CD14-positive monocyte (primary cell): ENCODE results near the gene DESI1. TPM values are rescaled to one million over a fixed set of nuclear protein-coding genes. Genes with fewer than 3 reads are reported as not detected.
A peak's percentile ranks its signal among the peaks of the same experiment; 100 is the strongest.

ENCODE experiments used
- DNase-seq, 3 donors: peaks; one replicate each; pipeline ENCODE4 v3.0.0-alpha.2; 2011 to 2022
- H2AFZ ChIP-seq: 2 replicates; pipeline ENCODE4 v1.6.0; 2012; ENCODE audit warnings: mild to moderate bottlenecking, low read depth, low read length, inconsistent platforms; ENCODE audit not compliant: insufficient read depth, poor library complexity, severe bottlenecking
- H3K27ac ChIP-seq, 2 donors: 1 replicate in 1 of 2; 2 replicates in 1 of 2; pipeline ENCODE4 v1.5.1; 2012 to 2013; ENCODE audit warnings: low read length in 2 of 2, control low read depth in 1 of 2, inconsistent platforms in 1 of 2, low read depth in 1 of 2, mild to moderate bottlenecking in 1 of 2
- H3K27me3 ChIP-seq, 2 donors: one replicate each; pipeline versions ENCODE4 v1.6.0 to v1.6.1; 2011 to 2013; ENCODE audit warnings: low read length in 2 of 2; ENCODE audit not compliant: control insufficient read depth in 2 of 2, insufficient read depth in 2 of 2
- H3K36me3 ChIP-seq, 2 donors: replicated peaks in 1 of 2; 1 replicate in 1 of 2; 2 replicates in 1 of 2; pipeline versions ENCODE4 v1.5.1 to v1.6.1; 2012 to 2013; ENCODE audit warnings: low read length in 2 of 2, control low read depth in 1 of 2, inconsistent platforms in 1 of 2, mild to moderate bottlenecking in 1 of 2; ENCODE audit not compliant: insufficient read depth in 2 of 2, control insufficient read depth in 1 of 2
- H3K4me1 ChIP-seq, 2 donors: 1 replicate in 1 of 2; 2 replicates in 1 of 2; pipeline versions ENCODE4 v1.5.1 to v1.6.1; 2012 to 2013; ENCODE audit warnings: low read length in 2 of 2, control low read depth in 1 of 2, inconsistent platforms in 1 of 2, mild to moderate bottlenecking in 1 of 2, moderate library complexity in 1 of 2; ENCODE audit not compliant: insufficient read depth in 2 of 2, control insufficient read depth in 1 of 2
- H3K4me2 ChIP-seq: replicated peaks from 2 replicates; pipeline ENCODE3; 2012; ENCODE audit warnings: low read length, moderate library complexity, mild to moderate bottlenecking; ENCODE audit not compliant: poor library complexity, severe bottlenecking; ENCODE audit errors: extremely low read depth
- H3K4me3 ChIP-seq, 3 experiments: fragments of 200-600 bp in 1 of 3; sonication (generic) in 1 of 3; replicated peaks in 1 of 3; 1 replicate in 2 of 3; 2 replicates in 1 of 3; pipeline ENCODE4 v1.5.1; 2011 to 2013; ENCODE audit warnings: low read length in 3 of 3, mild to moderate bottlenecking in 3 of 3, control low read depth in 2 of 3, low read depth in 2 of 3, inconsistent platforms in 1 of 3, moderate library complexity in 1 of 3
- H3K79me2 ChIP-seq: 2 replicates; pipeline ENCODE4 v1.6.0; 2012; ENCODE audit warnings: mild to moderate bottlenecking, control low read depth, inconsistent platforms, low read length, moderate library complexity; ENCODE audit not compliant: insufficient read depth
- H3K9ac ChIP-seq: 2 replicates; pipeline ENCODE4 v1.6.0; 2017; ENCODE audit warnings: low read length, mild to moderate bottlenecking; ENCODE audit not compliant: insufficient read depth, poor library complexity, severe bottlenecking
- H3K9me3 ChIP-seq, 2 donors: replicated peaks in 1 of 2; 1 replicate in 1 of 2; 2 replicates in 1 of 2; pipeline versions ENCODE4 v1.5.1 to v1.6.1; 2012 to 2013; ENCODE audit warnings: low read length in 2 of 2, control low read depth in 1 of 2; ENCODE audit not compliant: control insufficient read depth in 1 of 2, insufficient read depth in 1 of 2
- H4K20me1 ChIP-seq: 2 replicates; pipeline ENCODE4 v1.6.0; 2012; ENCODE audit warnings: mild to moderate bottlenecking, low read length, control low read depth, moderate library complexity; ENCODE audit not compliant: insufficient read depth
- H3K27ac Mint-ChIP-seq, 7 donors: one replicate each; pipeline ENCODE4 v1.8.0; 2020; ENCODE audit warnings: mild to moderate bottlenecking in 7 of 7, mixed read lengths in 7 of 7, moderate library complexity in 6 of 7, inconsistent platforms in 2 of 7
- H3K27me3 Mint-ChIP-seq, 3 donors: one replicate each; pipeline ENCODE4 v1.8.0; 2021 to 2022; ENCODE audit warnings: low read depth in 3 of 3, mild to moderate bottlenecking in 3 of 3, mixed read lengths in 3 of 3, moderate library complexity in 3 of 3, inconsistent platforms in 1 of 3
- H3K36me3 Mint-ChIP-seq, 2 donors: one replicate each; pipeline ENCODE4 v1.8.0; 2020; ENCODE audit warnings: mixed read lengths in 2 of 2, inconsistent platforms in 1 of 2, mild to moderate bottlenecking in 1 of 2
- H3K4me1 Mint-ChIP-seq: one replicate; pipeline ENCODE4 v1.8.0; 2020; ENCODE audit warnings: mild to moderate bottlenecking, mixed read lengths
- H3K4me3 Mint-ChIP-seq, 2 donors: one replicate each; pipeline ENCODE4 v1.8.0; 2020; ENCODE audit warnings: mild to moderate bottlenecking in 2 of 2, mixed read lengths in 2 of 2, moderate library complexity in 1 of 2
- H3K9me3 Mint-ChIP-seq, 7 donors: one replicate each; pipeline ENCODE4 v1.8.0; 2020 to 2022; ENCODE audit warnings: mixed read lengths in 7 of 7, mild to moderate bottlenecking in 6 of 7, moderate library complexity in 6 of 7, inconsistent platforms in 2 of 7
- WGBS: methylation state at CpG from one replicate; pipeline ENCODE4 v1.1.5; 2013; ENCODE audit warnings: missing lambda C conversion rate; ENCODE audit not compliant: insufficient coverage; 5-methylcytosine and 5-hydroxymethylcytosine counted together
- intact Hi-C, 2 donors: fragments of 100-400 bp; cut with micrococcal nuclease; formaldehyde crosslinking; loops; one replicate each; pipeline versions ENCODE4 v1.15.0 to v1.15.1; 2023
- polyA plus RNA-seq, 3 donors: library from polyadenylated mRNA; depleted of rRNA in 1 of 3; unstranded in 2 of 3; stranded (reverse) in 1 of 3; fragments of 300-500 nt in 2 of 3; fragments of >200 nt in 1 of 3; fragmentation: Illumina TruSeq in 2 of 3; gene quantifications; 1 replicate in 2 of 3; 2 replicates in 1 of 3; pipeline ENCODE4 v1.2.3, GENCODE V29; 2012 to 2021
- TF ChIP-seq, protein P1 (sequence below): fragments of 200-600 bp; IDR thresholded peaks from one replicate; pipeline ENCODE4 v1.8.0; 2022; ENCODE audit warnings: antibody characterized with exemption, mild to moderate bottlenecking

DESI1 gene
- polyA plus RNA-seq, 3 donors, result 15.8 to 33.7 (median 31.5) TPM

- Mint-ChIP-seq H3K4me3 (no peak overlapping the region), H3K27ac (peak overlapping the region in 1 of 7 donors; percentile 50), H3K9me3 (peaks cover 0 to 2% (median 0%) of the 10 kb centered on the region in 7 donors), H3K27me3 (peaks cover 3 to 8% (median 4%) of the 10 kb centered on the region in 3 donors), H3K36me3 (peaks cover 51 to 53% of the 10 kb centered on the region in 2 donors), H3K4me1 (no peaks in the 10 kb centered on the region)
- Histone ChIP-seq H3K36me3 (peaks cover 30 to 61% of the 10 kb centered on the region in 2 donors), H3K79me2 (no peaks in the 10 kb centered on the region), H3K9ac (no peak overlapping the region), H3K4me3 (no peak overlapping the region), H4K20me1 (no peaks in the 10 kb centered on the region), H3K4me2 (no peak overlapping the region), H3K27me3 (no peaks in the 10 kb centered on the region), H2AFZ (no peak overlapping the region), H3K27ac (no peak overlapping the region), H3K4me1 (no peaks in the 10 kb centered on the region), H3K9me3 (no peaks in the 10 kb centered on the region)
- DNase-seq, result no peak
- TF ChIP-seq, protein P1, sequence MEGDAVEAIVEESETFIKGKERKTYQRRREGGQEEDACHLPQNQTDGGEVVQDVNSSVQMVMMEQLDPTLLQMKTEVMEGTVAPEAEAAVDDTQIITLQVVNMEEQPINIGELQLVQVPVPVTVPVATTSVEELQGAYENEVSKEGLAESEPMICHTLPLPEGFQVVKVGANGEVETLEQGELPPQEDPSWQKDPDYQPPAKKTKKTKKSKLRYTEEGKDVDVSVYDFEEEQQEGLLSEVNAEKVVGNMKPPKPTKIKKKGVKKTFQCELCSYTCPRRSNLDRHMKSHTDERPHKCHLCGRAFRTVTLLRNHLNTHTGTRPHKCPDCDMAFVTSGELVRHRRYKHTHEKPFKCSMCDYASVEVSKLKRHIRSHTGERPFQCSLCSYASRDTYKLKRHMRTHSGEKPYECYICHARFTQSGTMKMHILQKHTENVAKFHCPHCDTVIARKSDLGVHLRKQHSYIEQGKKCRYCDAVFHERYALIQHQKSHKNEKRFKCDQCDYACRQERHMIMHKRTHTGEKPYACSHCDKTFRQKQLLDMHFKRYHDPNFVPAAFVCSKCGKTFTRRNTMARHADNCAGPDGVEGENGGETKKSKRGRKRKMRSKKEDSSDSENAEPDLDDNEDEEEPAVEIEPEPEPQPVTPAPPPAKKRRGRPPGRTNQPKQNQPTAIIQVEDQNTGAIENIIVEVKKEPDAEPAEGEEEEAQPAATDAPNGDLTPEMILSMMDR, result no peak
- intact Hi-C loops, result loop anchor here in 1 of 2 donors (5.0 to 10.0 kb wide), 2 partner anchors 57 to 194 kb away; partner anchors contain the start of gene POLR3H
- 100% methylated on average over 1 of the region's 8 CpGs for WGBS
Measured at GRCh38 chr22:41598891-41599635, 21.8 kb downstream of the DESI1 start.

DNA sequence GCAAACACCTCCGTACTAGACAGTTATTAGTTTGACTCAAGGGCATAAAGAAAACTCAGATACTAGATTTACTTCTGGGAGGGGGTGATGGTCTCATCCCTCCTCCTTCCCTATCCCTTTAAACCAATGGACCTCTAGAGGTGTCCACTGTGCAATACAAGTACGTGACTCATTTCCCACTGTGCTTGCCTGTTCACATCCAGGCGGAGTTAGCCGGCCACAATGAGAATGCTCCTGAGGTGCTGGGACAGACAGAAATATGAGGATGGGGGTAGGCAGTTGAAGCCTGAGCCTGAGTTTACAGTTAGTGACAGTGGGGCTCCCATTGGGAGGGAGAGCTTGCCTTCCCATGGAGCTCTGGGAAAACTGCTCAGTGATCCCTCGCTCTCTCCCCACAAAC is 22.8 kb downstream of the DESI1 start:
- intact Hi-C loops, result loop anchor here in 1 of 2 donors (5.0 to 10.0 kb wide), 2 partner anchors 56 to 193 kb away; partner anchors contain the start of gene POLR3H
- Histone ChIP-seq H3K27me3 (no peaks in the 10 kb centered on the region), H3K4me1 (no peaks in the 10 kb centered on the region), H3K36me3 (peaks cover 25 to 51% of the 10 kb centered on the region in 2 donors), H2AFZ (no peak overlapping the region), H3K4me2 (no peak overlapping the region), H3K9me3 (no peaks in the 10 kb centered on the region), H3K79me2 (no peaks in the 10 kb centered on the region), H3K4me3 (no peak overlapping the region), H3K9ac (no peak overlapping the region), H3K27ac (no peak overlapping the region), H4K20me1 (no peaks in the 10 kb centered on the region)
- Mint-ChIP-seq H3K27me3 (peaks cover 4 to 8% (median 4%) of the 10 kb centered on the region in 3 donors), H3K4me3 (no peak overlapping the region), H3K36me3 (peaks cover 43 to 45% of the 10 kb centered on the region in 2 donors), H3K4me1 (no peaks in the 10 kb centered on the region), H3K9me3 (peaks cover 0 to 2% (median 0%) of the 10 kb centered on the region in 7 donors), H3K27ac (peak overlapping the region in 1 of 7 donors; percentile 21)
- TF ChIP-seq, protein P1, result no peak
- no peak for DNase-seq
- WGBS, result no CpG with 5 or more reads among the region's 5 CpGs
